Muscle layer of duodenum (tissue), 2 donors: Measurements from ENCODE around the gene SH3PXD2A.
"Not testable (repeated sequence)": the region's sequence is repeated elsewhere in the genome, so short reads cannot be mapped to it uniquely, and the experiment has no call there.

Experiments
- H3K27ac ChIP-seq: one replicate; pipeline ENCODE4 v1.7.0; 2013; ENCODE audit warnings: mild to moderate bottlenecking, low read length
- H3K27me3 ChIP-seq: one replicate; pipeline ENCODE4 v1.7.0; 2013; ENCODE audit warnings: low read depth, mild to moderate bottlenecking, control low read depth, low read length
- H3K36me3 ChIP-seq, 2 donors: one replicate each; pipeline ENCODE4 v1.7.0; 2013; ENCODE audit warnings: low read length in 2 of 2, control low read depth in 1 of 2, mild to moderate bottlenecking in 1 of 2; ENCODE audit not compliant: insufficient read depth in 2 of 2, control insufficient read depth in 1 of 2
- H3K4me1 ChIP-seq, 2 donors: one replicate each; pipeline ENCODE4 v1.7.0; 2013; ENCODE audit warnings: low read length in 2 of 2, mild to moderate bottlenecking in 2 of 2, control low read depth in 1 of 2, moderate library complexity in 1 of 2; ENCODE audit not compliant: insufficient read depth in 2 of 2, control insufficient read depth in 1 of 2
- H3K4me3 ChIP-seq, 2 donors: one replicate each; pipeline ENCODE4 v1.7.0; 2013; ENCODE audit warnings: low read length in 2 of 2, low read depth in 1 of 2, mild to moderate bottlenecking in 1 of 2
- H3K9me3 ChIP-seq, 2 donors: one replicate each; pipeline ENCODE4 v1.7.0; 2013; ENCODE audit warnings: low read length in 2 of 2, control low read depth in 1 of 2, mild to moderate bottlenecking in 1 of 2; ENCODE audit not compliant: control insufficient read depth in 1 of 2
- donor health status: healthy.

SH3PXD2A gene

GRCh38 chr10:103614306-103615158 lies 240.8 kb downstream of the SH3PXD2A start:
- Histone ChIP-seq H3K36me3 (peaks cover 31 to 51% of the 10 kb centered on the region in 2 donors), H3K9me3 (no peaks in the 10 kb centered on the region), H3K4me3 (no peak overlapping the region), H3K27me3 (no peaks in the 10 kb centered on the region), H3K27ac (no peak overlapping the region), H3K4me1 (peaks cover 18 to 49% of the 10 kb centered on the region in 2 donors)

DNA sequence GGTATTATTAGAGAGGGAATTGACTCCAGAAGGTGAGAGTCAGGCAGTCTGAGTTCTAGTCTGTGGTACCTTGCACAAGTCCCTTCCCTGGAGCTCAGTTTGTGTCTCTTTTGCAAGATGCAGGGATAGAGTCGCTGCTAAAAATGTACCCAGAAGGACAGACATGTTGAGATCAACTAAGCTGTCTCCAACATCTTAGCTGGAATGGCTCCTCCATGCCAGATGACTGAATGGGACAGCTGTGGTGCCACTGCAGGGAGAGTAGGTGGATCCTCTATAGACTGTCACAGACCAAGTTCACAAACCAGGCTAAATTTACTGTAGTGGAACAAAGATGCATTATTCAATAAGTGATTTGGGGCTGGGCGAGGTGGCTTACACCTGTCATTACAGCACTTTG lies 241.8 kb downstream of the SH3PXD2A start:
- H3K27me3 ChIP-seq = no peaks in the 10 kb centered on the region
- peaks cover 31 to 57% of the 10 kb centered on the region in 2 donors for H3K36me3 ChIP-seq
- no peaks in the 10 kb centered on the region for H3K9me3 ChIP-seq
- no peak overlapping the region for H3K27ac ChIP-seq
- H3K4me3 ChIP-seq = no peak overlapping the region
- H3K4me1 ChIP-seq = peaks cover 14 to 39% of the 10 kb centered on the region in 2 donors

DNA sequence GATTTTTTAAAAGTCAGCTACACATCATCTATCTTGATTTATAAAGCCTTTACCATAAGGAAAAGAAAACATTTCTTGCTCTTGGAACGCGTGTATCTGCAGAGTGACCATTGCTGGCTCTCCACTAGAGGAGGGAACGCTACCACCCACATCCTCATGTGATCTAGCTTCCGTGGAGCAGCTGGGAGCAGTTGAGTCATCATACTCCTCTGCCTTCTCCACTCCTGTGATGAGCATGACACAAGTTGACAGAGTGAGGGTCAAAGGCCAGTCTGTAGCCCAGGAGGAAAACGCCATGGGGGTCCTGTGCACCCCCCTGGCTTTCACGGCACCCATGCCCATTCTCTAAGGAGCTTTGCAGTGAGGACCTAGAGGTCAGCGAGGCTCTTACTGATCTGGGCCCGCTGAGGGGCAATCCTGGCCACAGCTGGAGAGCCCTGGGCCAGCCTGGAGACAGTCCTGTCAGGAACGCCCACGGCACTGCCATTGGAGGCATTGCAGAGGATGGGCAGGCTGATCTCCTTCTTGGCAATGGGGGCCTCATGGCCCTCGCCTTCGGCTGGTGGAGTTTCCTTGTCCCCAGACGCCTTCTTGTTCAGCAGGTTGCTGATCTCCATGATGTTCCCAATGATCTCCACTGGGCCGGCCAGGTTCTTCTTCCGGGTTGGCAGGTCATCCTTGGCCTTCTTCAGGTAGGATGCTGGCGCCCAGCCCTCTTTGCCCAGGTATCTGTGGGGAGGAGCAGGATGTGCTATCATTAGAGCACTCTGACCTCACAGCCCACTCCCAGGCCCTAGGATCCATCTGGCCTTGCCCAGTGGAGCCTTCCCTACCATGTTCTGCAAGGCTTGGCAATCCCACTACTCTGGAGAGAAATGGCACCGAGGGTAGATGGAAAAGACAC lies 242.7 kb downstream of the SH3PXD2A start:
- no peak overlapping the region for H3K27ac ChIP-seq
- no peak overlapping the region for H3K4me3 ChIP-seq
- H3K27me3 ChIP-seq = no peaks in the 10 kb centered on the region
- H3K4me1 ChIP-seq = peaks cover 12 to 30% of the 10 kb centered on the region in 2 donors
- no peaks in the 10 kb centered on the region for H3K9me3 ChIP-seq
- peaks cover 31 to 53% of the 10 kb centered on the region in 2 donors for H3K36me3 ChIP-seq

DNA sequence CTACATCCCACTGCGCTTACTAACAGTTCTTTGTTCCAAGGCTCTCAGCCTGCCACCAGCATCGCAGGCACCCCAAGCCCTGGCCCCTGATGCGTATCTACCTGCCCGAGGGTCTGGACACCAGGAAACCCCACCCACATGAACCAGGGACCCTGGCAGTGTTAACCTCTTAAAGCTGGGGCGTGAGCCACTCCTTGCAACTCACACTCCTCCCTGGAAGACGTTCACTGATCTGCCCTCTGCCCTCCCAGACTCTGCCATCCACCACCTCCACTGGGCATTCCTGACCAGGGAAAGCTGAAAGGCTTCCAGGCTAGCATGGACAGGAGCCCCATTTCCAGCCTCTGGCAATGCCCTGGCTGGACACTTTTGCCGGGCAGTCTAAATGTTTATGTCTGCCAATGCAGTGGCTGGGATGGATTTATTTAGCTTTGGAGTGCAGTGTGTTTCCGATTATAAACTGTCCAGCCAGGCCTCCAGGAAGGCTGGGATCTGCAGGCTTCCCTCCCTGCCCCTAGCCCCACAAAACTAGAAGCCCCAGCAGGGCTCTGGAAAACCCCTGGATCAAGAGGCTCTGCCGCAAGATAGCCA lies 244.4 kb downstream of the SH3PXD2A start:
- Histone ChIP-seq H3K27me3 (no peaks in the 10 kb centered on the region), H3K36me3 (peaks cover 25 to 46% of the 10 kb centered on the region in 2 donors), H3K9me3 (no peaks in the 10 kb centered on the region), H3K4me1 (peaks cover 1 to 13% of the 10 kb centered on the region in 2 donors), H3K4me3 (no peak overlapping the region), H3K27ac (no peak overlapping the region)

- Histone ChIP-seq H3K9me3 (no peaks in the 10 kb centered on the region), H3K27me3 (no peaks in the 10 kb centered on the region), H3K27ac (no peak overlapping the region), H3K4me1 (peaks cover 0 to 13% of the 10 kb centered on the region in 2 donors), H3K36me3 (peaks cover 29 to 49% of the 10 kb centered on the region in 2 donors), H3K4me3 (no peak overlapping the region)
Observed at GRCh38 chr10:103610083-103610472, 245.3 kb downstream of the SH3PXD2A start.

DNA sequence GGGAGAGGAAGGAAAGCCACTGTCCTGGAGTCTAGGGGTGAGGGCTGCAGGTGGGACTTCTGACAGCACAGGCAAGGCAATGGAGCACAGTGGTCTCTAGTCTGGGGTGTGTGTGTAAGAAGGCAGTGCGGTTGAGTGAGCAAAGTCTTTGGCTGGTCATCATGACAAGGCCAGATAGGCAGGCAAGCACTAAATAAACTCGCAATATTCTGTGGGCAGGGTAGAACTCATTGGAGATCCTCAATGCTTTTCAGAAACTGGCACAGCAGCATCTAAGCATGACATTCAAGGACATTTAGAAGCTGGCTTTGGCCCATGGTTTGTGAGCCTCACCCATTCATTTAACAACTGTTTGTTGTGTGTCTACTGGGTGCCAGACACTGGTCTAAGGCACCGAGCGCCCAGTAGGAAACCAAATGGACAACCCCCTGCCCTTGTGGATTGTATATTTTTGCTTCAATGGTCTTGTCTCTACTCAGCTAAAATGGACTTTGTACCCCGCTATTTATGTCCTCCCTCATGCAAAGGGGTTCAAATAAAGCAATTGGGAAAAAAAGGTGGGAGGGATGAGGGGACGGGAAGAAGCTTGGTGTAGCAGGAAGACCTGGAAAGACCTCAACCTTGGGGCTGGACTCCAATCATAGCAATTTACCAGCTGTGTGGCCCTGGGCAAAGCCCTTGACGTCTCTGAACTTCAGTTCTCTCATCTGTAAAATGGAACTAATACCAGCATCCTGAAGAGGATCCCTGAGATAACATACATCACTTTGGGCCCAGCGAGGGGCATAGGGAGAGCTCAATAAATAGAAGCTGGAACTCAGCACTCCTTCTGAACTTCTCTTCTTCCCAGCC lies 245.9 kb downstream of the SH3PXD2A start:
- Histone ChIP-seq H3K27ac (no peak overlapping the region), H3K27me3 (no peaks in the 10 kb centered on the region), H3K36me3 (peaks cover 35 to 48% of the 10 kb centered on the region in 2 donors)

DNA sequence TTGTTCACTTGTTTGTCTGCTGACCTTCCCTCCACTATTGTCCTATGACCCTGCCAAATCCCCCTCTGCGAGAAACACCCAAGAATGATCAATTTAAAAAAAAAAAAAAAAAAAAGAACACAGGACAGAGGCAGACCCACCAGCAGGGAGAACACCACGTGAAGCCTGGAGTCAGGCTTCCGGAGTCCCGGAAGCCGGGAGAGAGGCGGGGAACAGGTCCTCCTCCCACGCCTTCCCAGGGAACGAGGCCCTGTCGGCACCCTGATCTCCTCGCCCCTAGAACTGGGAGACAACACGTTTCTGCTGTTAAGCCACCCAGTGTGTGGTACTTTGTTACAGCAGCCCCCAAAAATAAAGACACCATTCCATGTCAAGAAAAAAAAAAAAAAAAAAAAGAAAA lies 247.3 kb downstream of the SH3PXD2A start:
- not testable (repeated sequence) for H3K9me3 ChIP-seq, H3K27me3 ChIP-seq, H3K27ac ChIP-seq, H3K4me3 ChIP-seq
- Histone ChIP-seq H3K36me3 (peaks cover 28 to 55% of the 10 kb centered on the region in 2 donors), H3K4me1 (peaks cover 0 to 13% of the 10 kb centered on the region in 2 donors)

More for the DNA sequence above, 245.9 kb downstream of the SH3PXD2A start:
- H3K9me3 ChIP-seq = no peaks in the 10 kb centered on the region
- H3K4me1 ChIP-seq = peaks cover 0 to 13% of the 10 kb centered on the region in 2 donors
- H3K4me3 ChIP-seq = no peak overlapping the region

DNA sequence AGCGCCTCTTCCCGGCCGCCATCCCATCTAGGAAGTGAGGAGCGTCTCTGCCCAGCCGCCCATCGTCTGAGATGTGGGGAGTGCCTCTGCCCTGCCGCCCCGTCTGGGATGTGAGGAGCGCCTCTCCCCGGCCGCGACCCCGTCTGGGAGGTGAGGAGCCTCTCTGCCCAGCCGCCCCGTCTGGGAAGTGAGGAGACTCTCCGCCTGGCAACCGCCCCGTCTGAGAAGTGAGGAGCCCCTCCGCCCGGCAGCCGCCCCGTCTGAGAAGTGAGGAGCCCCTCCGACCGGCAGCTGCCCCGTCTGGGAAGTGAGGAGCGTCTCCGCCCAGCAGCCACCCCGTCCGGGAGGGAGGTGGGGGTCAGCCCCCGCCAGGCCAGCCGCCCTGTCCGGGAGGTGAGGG lies 248.3 kb downstream of the SH3PXD2A start:
- peaks cover 0 to 13% of the 10 kb centered on the region in 2 donors for H3K4me1 ChIP-seq
- H3K36me3 ChIP-seq = peaks cover 24 to 56% of the 10 kb centered on the region in 2 donors
- not testable (repeated sequence) for H3K27ac ChIP-seq, H3K9me3 ChIP-seq, H3K27me3 ChIP-seq, H3K4me3 ChIP-seq

GRCh38 chr10:103606097-103606438 lies 249.3 kb downstream of the SH3PXD2A start:
- H3K27me3 ChIP-seq, H3K4me3 ChIP-seq, H3K9me3 ChIP-seq, H3K4me1 ChIP-seq, H3K27ac ChIP-seq: not testable (repeated sequence)
- H3K36me3 ChIP-seq = peaks cover 22 to 50% of the 10 kb centered on the region in 2 donors

DNA sequence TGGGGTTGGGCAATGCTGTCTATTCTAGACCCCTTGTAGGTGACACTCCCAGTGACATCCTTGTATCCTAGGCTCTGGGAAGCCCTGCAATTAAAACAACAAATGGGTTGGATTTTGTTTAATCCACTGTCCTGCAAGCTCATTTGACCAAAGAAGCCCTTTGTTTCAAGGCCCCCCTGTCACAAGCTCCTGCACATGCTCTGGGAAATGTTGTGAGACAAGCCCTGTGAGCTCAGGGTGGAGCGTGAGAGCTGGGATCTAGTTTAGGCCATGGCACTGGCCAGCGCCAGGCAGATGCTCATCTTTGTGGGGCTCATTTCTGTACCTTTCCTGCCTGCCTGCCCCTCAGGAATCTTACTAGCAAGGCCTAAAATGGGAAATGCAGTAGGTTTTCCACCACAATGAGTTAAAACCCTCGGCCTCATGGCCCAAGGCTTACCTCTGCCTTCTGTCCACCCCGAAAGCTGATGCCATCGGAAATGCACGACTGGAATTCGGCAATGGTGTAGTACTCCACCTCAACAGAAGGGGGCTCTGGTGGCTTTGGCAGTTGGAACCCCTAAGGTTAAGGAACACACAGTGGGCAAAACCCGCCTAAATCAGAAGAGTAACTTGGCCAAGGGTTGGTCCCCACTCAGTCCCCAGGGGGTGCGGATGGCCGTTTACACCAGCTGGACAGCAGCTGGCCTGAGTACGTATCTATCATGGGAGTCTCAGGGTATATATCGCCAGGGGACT lies 249.8 kb downstream of the SH3PXD2A start:
- no peak overlapping the region for H3K4me3 ChIP-seq
- H3K36me3 ChIP-seq = peaks cover 17 to 44% of the 10 kb centered on the region in 2 donors
- H3K27me3 ChIP-seq = no peaks in the 10 kb centered on the region
- H3K9me3 ChIP-seq = no peaks in the 10 kb centered on the region
- H3K27ac ChIP-seq = no peak overlapping the region
- peaks cover 0 to 5% of the 10 kb centered on the region in 2 donors for H3K4me1 ChIP-seq
